CD4-positive, CD25-positive, alpha-beta regulatory T cell (primary cell): ENCODE measurements around the gene TMEM272. TPM values are rescaled to one million over a fixed set of nuclear protein-coding genes. Genes with fewer than 3 reads are reported as not detected.

Experiments used
- ATAC-seq, 2 donors: fragments of 150-1000 bp; cut with Tn5 transposase; one replicate each; pipeline ENCODE4 v1.10.0; 2021; ENCODE audit warnings: low read depth in 2 of 2, moderate number of reproducible peaks in 2 of 2, moderate library complexity in 1 of 2
- DNase-seq, 3 donors: peaks; one replicate each; pipeline versions ENCODE4 v3.0.0 to v3.0.0-alpha.2; 2012 to 2022; ENCODE audit warnings: mixed read lengths in 1 of 3
- H3K27ac ChIP-seq: one replicate; pipeline ENCODE4 v1.7.0; 2013; ENCODE audit warnings: mild to moderate bottlenecking, low read length; ENCODE audit not compliant: insufficient read depth, poor library complexity, severe bottlenecking
- H3K27me3 ChIP-seq: one replicate; pipeline ENCODE4 v1.7.0; 2013; ENCODE audit warnings: low read length; ENCODE audit not compliant: control insufficient read depth, insufficient read depth
- H3K36me3 ChIP-seq: one replicate; pipeline ENCODE4 v1.7.0; 2013; ENCODE audit warnings: mild to moderate bottlenecking, low read length, moderate library complexity; ENCODE audit not compliant: control insufficient read depth, insufficient read depth
- H3K4me1 ChIP-seq: 2 replicates; pipeline ENCODE4 v1.7.0; 2013; ENCODE audit warnings: mild to moderate bottlenecking, low read length; ENCODE audit not compliant: insufficient read depth, control insufficient read depth, poor library complexity, severe bottlenecking
- H3K4me3 ChIP-seq: one replicate; pipeline ENCODE4 v1.7.0; 2013; ENCODE audit warnings: low read depth, mild to moderate bottlenecking, low read length, moderate library complexity
- H3K9me3 ChIP-seq, 2 experiments: 1 replicate in 1 of 2; 2 replicates in 1 of 2; pipeline ENCODE4 v1.7.0; 2013; ENCODE audit warnings: low read length in 2 of 2, mild to moderate bottlenecking in 1 of 2, moderate library complexity in 1 of 2; ENCODE audit not compliant: control insufficient read depth in 2 of 2
- H3K27ac Mint-ChIP-seq, 3 donors: one replicate each; pipeline ENCODE4 v1.8.0; 2020 to 2022; ENCODE audit warnings: mild to moderate bottlenecking in 3 of 3, mixed read lengths in 3 of 3, moderate library complexity in 2 of 3
- H3K27me3 Mint-ChIP-seq: one replicate; pipeline ENCODE4 v1.8.0; 2022; ENCODE audit warnings: mild to moderate bottlenecking, mixed read lengths
- H3K36me3 Mint-ChIP-seq: one replicate; pipeline ENCODE4 v1.8.0; 2020; ENCODE audit warnings: mixed read lengths
- H3K4me1 Mint-ChIP-seq, 4 donors: one replicate each; pipeline ENCODE4 v1.8.0; 2020 to 2022; ENCODE audit warnings: mixed read lengths in 4 of 4, mild to moderate bottlenecking in 1 of 4
- H3K4me3 Mint-ChIP-seq, 4 donors: one replicate each; pipeline ENCODE4 v1.8.0; 2020 to 2022; ENCODE audit warnings: mild to moderate bottlenecking in 4 of 4, mixed read lengths in 4 of 4, moderate library complexity in 3 of 4
- H3K9me3 Mint-ChIP-seq, 7 donors: one replicate each; pipeline ENCODE4 v1.8.0; 2020 to 2022; ENCODE audit warnings: mixed read lengths in 7 of 7, mild to moderate bottlenecking in 3 of 7, moderate library complexity in 2 of 7
- polyA plus RNA-seq, 4 donors: library from polyadenylated mRNA; unstranded; fragments of 300-500 nt; fragmentation: Illumina TruSeq; gene quantifications; one replicate each; pipeline ENCODE4 v1.2.3, GENCODE V29; 2021
- total RNA-seq: library from RNA; stranded (reverse); gene quantifications from one replicate; pipeline ENCODE4 v1.2.3, GENCODE V29; 2022

Gene TMEM272
- total and polyA plus RNA-seq, 5 donors from 2014 or later = 0.13 to 3.3 (median 0.32) TPM; not detected in 1

DNA sequence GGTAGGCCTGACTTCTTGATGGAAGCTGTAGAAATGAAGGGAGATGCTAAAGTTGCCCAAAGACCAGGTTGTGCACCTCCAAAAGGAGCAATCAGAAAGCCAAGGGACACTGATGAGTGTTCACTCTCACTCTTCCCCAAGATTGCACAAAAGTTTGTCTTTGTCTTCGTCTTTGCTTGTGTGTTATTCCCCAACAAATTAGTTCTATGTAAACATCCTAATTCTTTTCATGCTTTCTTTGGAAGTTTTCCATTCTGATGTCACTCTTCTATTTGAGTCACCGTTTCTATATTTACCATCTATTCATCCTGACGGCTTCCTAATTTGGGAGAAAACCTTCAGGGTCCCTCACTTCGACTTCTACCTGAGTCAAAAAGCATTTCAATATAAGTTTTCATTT, 3.7 kb upstream of the TMEM272 start:
- no peak overlapping the region for H3K4me3 Mint-ChIP-seq
- ATAC-seq = no peak
- Histone ChIP-seq H3K27ac (no peak overlapping the region), H3K27me3 (peaks cover 3% of the 10 kb centered on the region), H3K36me3 (no peaks in the 10 kb centered on the region), H3K4me1 (no peaks in the 10 kb centered on the region), H3K9me3 (no peaks in the 10 kb centered on the region), H3K4me3 (no peak overlapping the region)
- no peak for DNase-seq
- peaks cover 5 to 13% (median 6%) of the 10 kb centered on the region in 4 donors for H3K4me1 Mint-ChIP-seq
- no peak overlapping the region for H3K27ac Mint-ChIP-seq
- no peaks in the 10 kb centered on the region for H3K9me3 Mint-ChIP-seq
- H3K27me3 Mint-ChIP-seq = peaks cover 41% of the 10 kb centered on the region
- no peaks in the 10 kb centered on the region for H3K36me3 Mint-ChIP-seq

DNA sequence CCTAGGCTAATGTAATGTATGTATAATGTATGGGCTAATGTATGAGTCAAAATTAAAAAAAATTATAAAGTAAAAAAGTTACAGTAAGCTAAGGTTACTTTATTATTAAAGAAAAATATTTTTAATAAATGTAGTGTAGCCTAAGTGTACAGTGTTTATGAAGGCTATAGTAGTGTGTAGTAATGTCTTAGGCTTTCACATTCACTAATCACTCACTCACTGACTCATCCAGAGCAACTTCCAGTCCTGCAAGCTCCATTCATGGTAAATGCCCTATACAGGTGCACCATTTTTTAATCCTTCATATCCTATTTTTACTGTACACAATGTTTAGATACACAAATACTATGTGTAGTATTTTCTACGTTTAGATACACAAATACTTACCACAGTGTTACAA, 1.8 kb upstream of the TMEM272 start:
- H3K27me3 Mint-ChIP-seq = peaks cover 31% of the 10 kb centered on the region
- Histone ChIP-seq H3K9me3 (no peaks in the 10 kb centered on the region), H3K27ac (no peak overlapping the region), H3K36me3 (no peaks in the 10 kb centered on the region), H3K27me3 (peaks cover 2% of the 10 kb centered on the region), H3K4me3 (no peak overlapping the region), H3K4me1 (no peaks in the 10 kb centered on the region)
- no peaks in the 10 kb centered on the region for H3K9me3 Mint-ChIP-seq
- no peak overlapping the region for H3K27ac Mint-ChIP-seq
- no peaks in the 10 kb centered on the region for H3K36me3 Mint-ChIP-seq
- no peak for ATAC-seq
- DNase-seq = no peak
- no peak overlapping the region for H3K4me3 Mint-ChIP-seq
- peaks cover 5 to 13% (median 6%) of the 10 kb centered on the region in 4 donors for H3K4me1 Mint-ChIP-seq

- H3K4me3 Mint-ChIP-seq = no peak overlapping the region
- peaks cover 5 to 13% (median 6%) of the 10 kb centered on the region in 4 donors for H3K4me1 Mint-ChIP-seq
- H3K27me3 Mint-ChIP-seq = peaks cover 25% of the 10 kb centered on the region
- H3K27ac Mint-ChIP-seq = no peak overlapping the region
- no peaks in the 10 kb centered on the region for H3K9me3 Mint-ChIP-seq
- H3K4me3 ChIP-seq = no peak overlapping the region
- no peaks in the 10 kb centered on the region for H3K4me1 ChIP-seq
- no peak for DNase-seq
- peaks cover 2% of the 10 kb centered on the region for H3K27me3 ChIP-seq
- no peaks in the 10 kb centered on the region for H3K36me3 Mint-ChIP-seq
- no peaks in the 10 kb centered on the region for H3K9me3 ChIP-seq
- H3K27ac ChIP-seq = no peak overlapping the region
- no peak for ATAC-seq
- H3K36me3 ChIP-seq = no peaks in the 10 kb centered on the region
Measured at GRCh38 chr13:51845574-51846318, 769 bp upstream of the TMEM272 start.

DNA sequence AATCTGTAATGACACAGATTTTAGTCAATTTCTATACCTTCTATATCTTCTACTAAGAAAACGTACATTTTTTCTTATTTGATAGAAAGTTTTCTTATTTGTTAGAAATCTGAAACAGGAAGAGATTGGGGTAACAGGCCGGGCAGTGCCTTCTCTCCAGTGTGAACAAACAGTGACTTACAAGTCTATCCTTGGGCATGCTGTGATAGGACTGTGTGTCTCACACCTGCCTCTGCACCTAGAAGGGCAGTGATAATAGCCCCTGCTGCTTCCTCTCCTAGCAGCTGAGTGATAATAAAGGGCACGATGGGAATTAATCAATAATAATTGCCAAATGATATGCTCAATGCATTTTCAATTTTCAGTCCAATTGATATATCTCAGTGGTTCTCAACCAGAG, 1.4 kb downstream of the TMEM272 start:
- Mint-ChIP-seq H3K9me3 (no peaks in the 10 kb centered on the region), H3K4me3 (no peak overlapping the region), H3K4me1 (peaks cover 5 to 13% (median 6%) of the 10 kb centered on the region in 4 donors), H3K27ac (no peak overlapping the region), H3K36me3 (no peaks in the 10 kb centered on the region), H3K27me3 (peaks cover 30% of the 10 kb centered on the region)
- DNase-seq = no peak
- Histone ChIP-seq H3K4me1 (no peaks in the 10 kb centered on the region), H3K9me3 (no peaks in the 10 kb centered on the region), H3K4me3 (no peak overlapping the region), H3K36me3 (no peaks in the 10 kb centered on the region), H3K27me3 (peaks cover 2% of the 10 kb centered on the region), H3K27ac (no peak overlapping the region)
- ATAC-seq = no peak

- DNase-seq (no peak), ATAC-seq (no peak)
- Mint-ChIP-seq H3K36me3 (no peaks in the 10 kb centered on the region), H3K4me1 (peaks cover 6 to 15% (median 10%) of the 10 kb centered on the region in 4 donors), H3K27me3 (peaks cover 30% of the 10 kb centered on the region), H3K9me3 (no peaks in the 10 kb centered on the region), H3K4me3 (no peak overlapping the region), H3K27ac (no peak overlapping the region)
- H3K36me3 ChIP-seq = no peaks in the 10 kb centered on the region
- H3K4me3 ChIP-seq = no peak overlapping the region
- no peaks in the 10 kb centered on the region for H3K9me3 ChIP-seq
- H3K4me1 ChIP-seq = no peaks in the 10 kb centered on the region
- no peak overlapping the region for H3K27ac ChIP-seq
- peaks cover 2% of the 10 kb centered on the region for H3K27me3 ChIP-seq
Measured at GRCh38 chr13:51841732-51842131, 3.2 kb downstream of the TMEM272 start.

- no peaks in the 10 kb centered on the region for H3K9me3 ChIP-seq
- H3K27me3 ChIP-seq = peaks cover 2% of the 10 kb centered on the region
- no peak overlapping the region for H3K4me3 ChIP-seq
- Mint-ChIP-seq H3K4me1 (peaks cover 8 to 15% (median 11%) of the 10 kb centered on the region in 4 donors), H3K36me3 (no peaks in the 10 kb centered on the region), H3K9me3 (no peaks in the 10 kb centered on the region), H3K27ac (no peak overlapping the region), H3K27me3 (peaks cover 29% of the 10 kb centered on the region), H3K4me3 (no peak overlapping the region)
- ATAC-seq = no peak
- H3K36me3 ChIP-seq = no peaks in the 10 kb centered on the region
- no peaks in the 10 kb centered on the region for H3K4me1 ChIP-seq
- no peak overlapping the region for H3K27ac ChIP-seq
- no peak for DNase-seq
Measured at GRCh38 chr13:51840917-51841316, 4.1 kb downstream of the TMEM272 start.

DNA sequence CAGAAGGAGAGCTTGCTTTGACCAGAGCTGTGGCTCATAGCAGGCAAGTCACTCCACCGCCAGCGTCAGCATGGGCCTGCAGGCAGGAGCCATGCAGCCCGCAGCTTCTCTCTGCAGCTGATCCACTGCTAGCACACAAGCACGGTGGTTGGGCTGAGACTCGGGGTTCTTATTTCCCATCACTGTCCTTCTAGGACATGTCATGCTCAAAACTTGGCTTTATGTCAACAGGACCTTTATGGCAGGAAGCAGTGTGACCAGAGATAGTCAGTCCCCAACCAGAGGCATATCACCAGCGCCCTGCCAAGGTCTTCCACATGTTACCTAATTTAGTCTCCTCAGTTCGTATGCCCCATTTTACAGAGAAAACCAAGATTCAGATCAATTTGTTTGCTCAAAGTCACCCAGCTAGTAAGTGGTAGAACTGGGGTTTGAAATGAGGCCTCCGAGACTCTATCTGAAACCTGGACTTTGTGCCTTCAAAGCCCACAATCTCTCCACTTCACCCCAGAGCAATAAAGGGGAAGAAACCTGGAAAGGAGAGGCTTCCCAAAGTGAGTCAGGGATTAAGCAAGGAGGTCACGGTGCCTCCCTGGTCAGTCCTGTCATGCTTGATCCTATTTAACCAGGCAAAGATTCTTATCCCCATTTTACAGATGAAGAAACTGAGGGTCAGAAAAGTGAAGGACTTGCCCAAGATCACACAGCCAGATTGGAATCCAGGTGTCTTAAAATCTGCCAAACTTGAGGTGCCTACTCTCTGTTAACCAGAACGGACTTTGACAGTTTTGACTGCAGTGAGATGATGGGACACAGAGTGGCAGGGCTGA, 5.1 kb downstream of the TMEM272 start:
- Mint-ChIP-seq H3K27me3 (peaks cover 25% of the 10 kb centered on the region), H3K27ac (no peak overlapping the region), H3K9me3 (no peaks in the 10 kb centered on the region), H3K36me3 (no peaks in the 10 kb centered on the region), H3K4me3 (no peak overlapping the region), H3K4me1 (peaks cover 6 to 10% (median 6%) of the 10 kb centered on the region in 4 donors)
- no peak overlapping the region for H3K4me3 ChIP-seq
- H3K27ac ChIP-seq = no peak overlapping the region
- DNase-seq (no peak), ATAC-seq (no peak)
- H3K4me1 ChIP-seq = no peaks in the 10 kb centered on the region
- H3K9me3 ChIP-seq = no peaks in the 10 kb centered on the region
- H3K36me3 ChIP-seq = no peaks in the 10 kb centered on the region
- peaks cover 2% of the 10 kb centered on the region for H3K27me3 ChIP-seq
